NCI-H1930 (cell line): Measurements from ENCODE around the gene KRTAP10-7.
"Not testable (repeated sequence)": the region's sequence is repeated elsewhere in the genome, so short reads cannot be mapped to it uniquely, and the experiment has no call there.

Source experiments
- DNase-seq, 2 experiments: peaks; one replicate each; lab custom pipeline; 2025; lab: John Stamatoyannopoulos, UW

KRTAP10-7 gene

GRCh38 chr21:44636209-44637017 lies 36.0 kb downstream of the KRTAP10-7 start:
- DNase-seq = no peak

- DNase-seq = no peak
Observed at GRCh38 chr21:44637018-44637850, 36.8 kb downstream of the KRTAP10-7 start, which contains the start of gene KRTAP10-10. TSS of gene KRTAP10-10 (plus strand) at chr21:44637356. CDS start at chr21:44637418, 62 bp downstream.

- not testable (repeated sequence) for DNase-seq
Observed at GRCh38 chr21:44637851-44638348, 37.5 kb downstream of the KRTAP10-7 start.

GRCh38 chr21:44638506-44639330 lies 38.3 kb downstream of the KRTAP10-7 start:
- DNase-seq = not testable (repeated sequence)

GRCh38 chr21:44639331-44639655 lies 38.9 kb downstream of the KRTAP10-7 start:
- no peak for DNase-seq

- no peak for DNase-seq
Observed at GRCh38 chr21:44640761-44641160, 40.4 kb downstream of the KRTAP10-7 start.

GRCh38 chr21:44643741-44644310 lies 43.4 kb downstream of the KRTAP10-7 start:
- no peak for DNase-seq

- no peak for DNase-seq
Observed at GRCh38 chr21:44644878-44645277, 44.5 kb downstream of the KRTAP10-7 start.

GRCh38 chr21:44646366-44647221 lies 46.2 kb downstream of the KRTAP10-7 start, which contains the start of gene KRTAP10-11:
TSS of gene KRTAP10-11 (plus strand) at chr21:44646414. CDS start at chr21:44646459, 45 bp downstream.
- DNase-seq = not testable (repeated sequence)

- DNase-seq = no peak
Observed at GRCh38 chr21:44647222-44647552, 46.8 kb downstream of the KRTAP10-7 start.

- DNase-seq = no peak
Observed at GRCh38 chr21:44648557-44649311, 48.3 kb downstream of the KRTAP10-7 start.

- no peak for DNase-seq
Observed at GRCh38 chr21:44649521-44650100, 49.2 kb downstream of the KRTAP10-7 start.

- DNase-seq = no peak
Observed at GRCh38 chr21:44650265-44650972, 50.0 kb downstream of the KRTAP10-7 start.

- DNase-seq = no peak
Observed at GRCh38 chr21:44650973-44651675, 50.7 kb downstream of the KRTAP10-7 start.
